GM23338 (cell line): ENCODE measurements around the gene ADCY6. TPM values are rescaled to one million over a fixed set of nuclear protein-coding genes. Genes with fewer than 3 reads are reported as not detected.

ENCODE experiments used
- ATAC-seq: fragments of 200-7000 bp; cut with Tn5 transposase; 3 replicates; pipeline ENCODE4 v1.9.1; 2020
- DNase-seq: peaks from one replicate; pipeline ENCODE4 v3.0.0-alpha.2; 2015; ENCODE audit warnings: low spot score
- H2AFZ ChIP-seq: fragments of 200-600 bp; sonication (generic); 2 replicates; pipeline ENCODE4 v1.8.0; 2016; ENCODE audit warnings: antibody characterized with exemption, mild to moderate bottlenecking, moderate library complexity
- H3F3A ChIP-seq: fragments of 200-600 bp; sonication (generic); replicated peaks from 2 replicates; pipeline ENCODE4 v1.8.0; 2017; ENCODE audit warnings: antibody characterized with exemption, mixed run types, low read depth
- H3K27ac ChIP-seq: fragments of 200-600 bp; sonication (generic); 2 replicates; pipeline ENCODE4 v1.6.1; 2016; ENCODE audit warnings: low read depth
- H3K27me3 ChIP-seq: fragments of 200-600 bp; sonication (generic); 2 replicates; pipeline ENCODE4 v1.8.0; 2016; ENCODE audit warnings: mild to moderate bottlenecking, mixed run types, moderate library complexity; ENCODE audit not compliant: insufficient read depth
- H3K36me3 ChIP-seq: fragments of 200-600 bp; sonication (generic); 2 replicates; pipeline ENCODE4 v1.8.0; 2016; ENCODE audit warnings: mild to moderate bottlenecking; ENCODE audit not compliant: insufficient read depth
- H3K4me1 ChIP-seq: fragments of 200-600 bp; sonication (generic); 2 replicates; pipeline ENCODE4 v1.8.0; 2016; ENCODE audit warnings: mild to moderate bottlenecking, moderate library complexity; ENCODE audit not compliant: insufficient read depth
- H3K4me2 ChIP-seq: fragments of 200-600 bp; sonication (generic); 2 replicates; pipeline ENCODE4 v1.7.1; 2017; ENCODE audit warnings: mixed run types
- H3K4me3 ChIP-seq: fragments of 200-600 bp; sonication (generic); 2 replicates; pipeline ENCODE4 v1.6.1; 2016; ENCODE audit warnings: mixed run types
- H3K79me2 ChIP-seq: fragments of 200-600 bp; sonication (generic); replicated peaks from 2 replicates; pipeline ENCODE4 v1.8.0; 2017; ENCODE audit warnings: mild to moderate bottlenecking; ENCODE audit not compliant: insufficient read depth
- H3K9me2 ChIP-seq: fragments of 200-600 bp; sonication (generic); 2 replicates; pipeline ENCODE4 v1.8.0; 2017; ENCODE audit not compliant: insufficient read depth
- H4K20me1 ChIP-seq: fragments of 200-600 bp; sonication (generic); replicated peaks from 2 replicates; pipeline ENCODE4 v1.8.0; 2017; ENCODE audit warnings: mild to moderate bottlenecking; ENCODE audit not compliant: insufficient read depth
- H3K27ac Mint-ChIP-seq: 2 replicates; pipeline ENCODE4 v1.8.0; 2020; ENCODE audit warnings: inconsistent platforms, mild to moderate bottlenecking, moderate library complexity, mixed read lengths
- H3K27me3 Mint-ChIP-seq: 3 replicates; pipeline ENCODE4 v1.8.0; 2022; ENCODE audit warnings: low read depth, mild to moderate bottlenecking, moderate library complexity, mixed read lengths, inconsistent platforms; ENCODE audit not compliant: insufficient read depth, poor library complexity
- H3K36me3 Mint-ChIP-seq: 3 replicates; pipeline ENCODE4 v1.8.0; 2021; ENCODE audit warnings: low read depth, mild to moderate bottlenecking, inconsistent platforms, moderate library complexity, mixed read lengths
- H3K4me1 Mint-ChIP-seq: 3 replicates; pipeline ENCODE4 v1.8.0; 2020; ENCODE audit warnings: mild to moderate bottlenecking, inconsistent platforms, mixed read lengths
- H3K4me3 Mint-ChIP-seq: 3 replicates; pipeline ENCODE4 v1.8.0; 2021; ENCODE audit warnings: moderate library complexity, mild to moderate bottlenecking, inconsistent platforms, mixed read lengths
- H3K9me3 Mint-ChIP-seq: 3 replicates; pipeline ENCODE4 v1.8.0; 2020; ENCODE audit warnings: moderate library complexity, mild to moderate bottlenecking, inconsistent platforms, mixed read lengths
- EZH2phosphoT487 ChIP-seq: fragments of 200-600 bp; sonication (generic); IDR thresholded peaks from one replicate; pipeline ENCODE4 v1.8.1; 2018; ENCODE audit warnings: antibody characterized with exemption; ENCODE audit not compliant: unreplicated experiment
- JUNB ChIP-seq: IDR thresholded peaks from one replicate; pipeline ENCODE4 v1.6.1; 2016; ENCODE audit warnings: antibody characterized with exemption; ENCODE audit not compliant: unreplicated experiment
- POLR2AphosphoS5 ChIP-seq: IDR thresholded peaks from 2 replicates; pipeline ENCODE4 v1.6.1; 2016; ENCODE audit warnings: antibody characterized with exemption, low read depth
- STAT1 ChIP-seq: IDR thresholded peaks from one replicate; pipeline ENCODE4 v1.6.1; 2016; ENCODE audit warnings: antibody characterized with exemption; ENCODE audit not compliant: unreplicated experiment
- ZNF114 ChIP-seq: fragments of 250-450 bp; sonication (Bioruptor Pico); IDR thresholded peaks from 2 replicates; pipeline ENCODE4 v1.5.0; 2020; ENCODE audit warnings: mild to moderate bottlenecking, moderate library complexity
- ZNF331 ChIP-seq: fragments of 250-450 bp; sonication (Bioruptor Pico); IDR thresholded peaks from 2 replicates; pipeline ENCODE4 v1.5.0; 2020; ENCODE audit warnings: low read depth, mild to moderate bottlenecking, moderate library complexity
- polyA plus RNA-seq: library from polyadenylated mRNA; unstranded; fragments of >200 nt; fragmentation: Nextera tagmentation; extraction: Ambion mirVana; gene quantifications from 2 replicates; pipeline ENCODE4 v1.2.1, GENCODE V29; 2016
- total RNA-seq: library from RNA; depleted of rRNA; stranded (reverse); fragments of >200 nt; shearing (Covaris generic); gene quantifications from 2 replicates; pipeline ENCODE4 v1.2.3, GENCODE V29; 2014
- TF ChIP-seq, protein P1 (sequence below): IDR thresholded peaks from 2 replicates; pipeline ENCODE4 v1.6.1; 2016; ENCODE audit warnings: antibody characterized with exemption
- TF ChIP-seq, protein P2 (sequence below), 2 experiments: fragments of 200-600 bp in 1 of 2; sonication (generic) in 1 of 2; conservative IDR thresholded peaks; 2 replicates each; pipeline versions ENCODE4 v1.5.1 to v1.6.1; 2016 to 2017; ENCODE audit warnings: antibody characterized with exemption in 2 of 2, low read depth in 2 of 2, mild to moderate bottlenecking in 2 of 2, moderate library complexity in 1 of 2
- TF ChIP-seq, protein P3 (sequence below): fragments of 250-450 bp; sonication (Bioruptor Pico); IDR thresholded peaks from 2 replicates; pipeline ENCODE4 v1.5.0; 2020; ENCODE audit warnings: mild to moderate bottlenecking, moderate library complexity
- TF ChIP-seq, protein P4 (sequence below): IDR thresholded peaks from one replicate; pipeline ENCODE4 v1.6.1; 2018; ENCODE audit warnings: antibody characterized with exemption; ENCODE audit not compliant: unreplicated experiment

The ADCY6 gene
- total and polyA plus RNA-seq, 2 experiments from 2014 or later = 1.0 to 16.5 TPM

DNA sequence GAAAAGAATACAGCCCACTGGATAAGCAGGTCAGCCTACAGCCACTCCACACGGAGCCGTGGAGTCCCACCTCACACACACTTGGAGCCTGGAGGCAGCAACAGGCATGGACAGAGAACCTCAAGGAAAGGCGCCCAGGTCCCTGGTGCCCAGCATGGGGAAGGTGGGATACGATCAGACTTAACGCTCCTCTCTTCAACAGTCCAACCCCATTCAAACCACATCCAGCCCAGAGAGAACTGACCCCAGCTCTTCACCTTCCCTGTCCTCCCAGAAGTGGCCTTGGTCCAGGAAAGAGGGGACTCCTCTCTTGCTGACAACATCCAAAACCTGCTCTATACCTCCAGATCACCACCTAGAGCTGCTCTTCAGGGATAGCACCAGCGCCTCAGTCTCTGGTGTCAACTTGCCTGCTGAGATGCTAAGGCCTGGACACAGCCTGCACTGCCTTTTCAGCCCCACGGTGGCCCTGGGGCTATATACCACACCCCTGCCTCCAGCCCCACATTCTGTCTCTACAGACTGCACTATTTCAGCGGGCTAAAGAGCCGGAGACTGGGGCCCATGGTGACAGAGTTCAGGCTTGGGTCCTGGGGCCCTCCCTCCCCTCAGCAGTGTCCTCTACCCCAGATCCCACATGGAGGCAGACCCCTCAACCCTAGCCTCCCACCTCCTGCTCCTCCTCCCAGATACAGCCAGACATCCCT is 7.0 kb downstream of the ADCY6 start:
- Mint-ChIP-seq H3K27ac (no peak overlapping the region), H3K27me3 (peaks cover 9% of the 10 kb centered on the region), H3K4me3 (no peak overlapping the region), H3K4me1 (peaks cover 27% of the 10 kb centered on the region), H3K9me3 (no peaks in the 10 kb centered on the region; the same call in 2 of the 3 replicates), H3K36me3 (no peaks in the 10 kb centered on the region; the same call in 1 of the 3 replicates)
- Histone ChIP-seq H3K27ac (no peak overlapping the region), H2AFZ (no peak overlapping the region), H3K36me3 (no peaks in the 10 kb centered on the region), H3K4me1 (peaks cover 9% of the 10 kb centered on the region), H3F3A (no peaks in the 10 kb centered on the region), H3K4me3 (no peak overlapping the region), H4K20me1 (no peaks in the 10 kb centered on the region), H3K27me3 (peaks cover 3% of the 10 kb centered on the region; the same call in 1 of the 2 replicates), H3K79me2 (no peaks in the 10 kb centered on the region), H3K9me2 (no peaks in the 10 kb centered on the region), H3K4me2 (no peak overlapping the region)
- ATAC-seq (no peak), DNase-seq (no peak)
- TF ChIP-seq ZNF331 (CRISPR knock-in tag) (no peak), STAT1 (no peak), POLR2AphosphoS5 (no peak), ZNF114 (no peak), EZH2phosphoT487 (no peak), JUNB (no peak)
- TF ChIP-seq, protein P1, sequence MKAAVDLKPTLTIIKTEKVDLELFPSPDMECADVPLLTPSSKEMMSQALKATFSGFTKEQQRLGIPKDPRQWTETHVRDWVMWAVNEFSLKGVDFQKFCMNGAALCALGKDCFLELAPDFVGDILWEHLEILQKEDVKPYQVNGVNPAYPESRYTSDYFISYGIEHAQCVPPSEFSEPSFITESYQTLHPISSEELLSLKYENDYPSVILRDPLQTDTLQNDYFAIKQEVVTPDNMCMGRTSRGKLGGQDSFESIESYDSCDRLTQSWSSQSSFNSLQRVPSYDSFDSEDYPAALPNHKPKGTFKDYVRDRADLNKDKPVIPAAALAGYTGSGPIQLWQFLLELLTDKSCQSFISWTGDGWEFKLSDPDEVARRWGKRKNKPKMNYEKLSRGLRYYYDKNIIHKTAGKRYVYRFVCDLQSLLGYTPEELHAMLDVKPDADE = no peak
- TF ChIP-seq, protein P2, sequence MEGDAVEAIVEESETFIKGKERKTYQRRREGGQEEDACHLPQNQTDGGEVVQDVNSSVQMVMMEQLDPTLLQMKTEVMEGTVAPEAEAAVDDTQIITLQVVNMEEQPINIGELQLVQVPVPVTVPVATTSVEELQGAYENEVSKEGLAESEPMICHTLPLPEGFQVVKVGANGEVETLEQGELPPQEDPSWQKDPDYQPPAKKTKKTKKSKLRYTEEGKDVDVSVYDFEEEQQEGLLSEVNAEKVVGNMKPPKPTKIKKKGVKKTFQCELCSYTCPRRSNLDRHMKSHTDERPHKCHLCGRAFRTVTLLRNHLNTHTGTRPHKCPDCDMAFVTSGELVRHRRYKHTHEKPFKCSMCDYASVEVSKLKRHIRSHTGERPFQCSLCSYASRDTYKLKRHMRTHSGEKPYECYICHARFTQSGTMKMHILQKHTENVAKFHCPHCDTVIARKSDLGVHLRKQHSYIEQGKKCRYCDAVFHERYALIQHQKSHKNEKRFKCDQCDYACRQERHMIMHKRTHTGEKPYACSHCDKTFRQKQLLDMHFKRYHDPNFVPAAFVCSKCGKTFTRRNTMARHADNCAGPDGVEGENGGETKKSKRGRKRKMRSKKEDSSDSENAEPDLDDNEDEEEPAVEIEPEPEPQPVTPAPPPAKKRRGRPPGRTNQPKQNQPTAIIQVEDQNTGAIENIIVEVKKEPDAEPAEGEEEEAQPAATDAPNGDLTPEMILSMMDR (conservative IDR thresholded peaks at IDR 0.05; ENCODE audit: low read depth in 2 of 2) = no peak
- TF ChIP-seq, protein P3, sequence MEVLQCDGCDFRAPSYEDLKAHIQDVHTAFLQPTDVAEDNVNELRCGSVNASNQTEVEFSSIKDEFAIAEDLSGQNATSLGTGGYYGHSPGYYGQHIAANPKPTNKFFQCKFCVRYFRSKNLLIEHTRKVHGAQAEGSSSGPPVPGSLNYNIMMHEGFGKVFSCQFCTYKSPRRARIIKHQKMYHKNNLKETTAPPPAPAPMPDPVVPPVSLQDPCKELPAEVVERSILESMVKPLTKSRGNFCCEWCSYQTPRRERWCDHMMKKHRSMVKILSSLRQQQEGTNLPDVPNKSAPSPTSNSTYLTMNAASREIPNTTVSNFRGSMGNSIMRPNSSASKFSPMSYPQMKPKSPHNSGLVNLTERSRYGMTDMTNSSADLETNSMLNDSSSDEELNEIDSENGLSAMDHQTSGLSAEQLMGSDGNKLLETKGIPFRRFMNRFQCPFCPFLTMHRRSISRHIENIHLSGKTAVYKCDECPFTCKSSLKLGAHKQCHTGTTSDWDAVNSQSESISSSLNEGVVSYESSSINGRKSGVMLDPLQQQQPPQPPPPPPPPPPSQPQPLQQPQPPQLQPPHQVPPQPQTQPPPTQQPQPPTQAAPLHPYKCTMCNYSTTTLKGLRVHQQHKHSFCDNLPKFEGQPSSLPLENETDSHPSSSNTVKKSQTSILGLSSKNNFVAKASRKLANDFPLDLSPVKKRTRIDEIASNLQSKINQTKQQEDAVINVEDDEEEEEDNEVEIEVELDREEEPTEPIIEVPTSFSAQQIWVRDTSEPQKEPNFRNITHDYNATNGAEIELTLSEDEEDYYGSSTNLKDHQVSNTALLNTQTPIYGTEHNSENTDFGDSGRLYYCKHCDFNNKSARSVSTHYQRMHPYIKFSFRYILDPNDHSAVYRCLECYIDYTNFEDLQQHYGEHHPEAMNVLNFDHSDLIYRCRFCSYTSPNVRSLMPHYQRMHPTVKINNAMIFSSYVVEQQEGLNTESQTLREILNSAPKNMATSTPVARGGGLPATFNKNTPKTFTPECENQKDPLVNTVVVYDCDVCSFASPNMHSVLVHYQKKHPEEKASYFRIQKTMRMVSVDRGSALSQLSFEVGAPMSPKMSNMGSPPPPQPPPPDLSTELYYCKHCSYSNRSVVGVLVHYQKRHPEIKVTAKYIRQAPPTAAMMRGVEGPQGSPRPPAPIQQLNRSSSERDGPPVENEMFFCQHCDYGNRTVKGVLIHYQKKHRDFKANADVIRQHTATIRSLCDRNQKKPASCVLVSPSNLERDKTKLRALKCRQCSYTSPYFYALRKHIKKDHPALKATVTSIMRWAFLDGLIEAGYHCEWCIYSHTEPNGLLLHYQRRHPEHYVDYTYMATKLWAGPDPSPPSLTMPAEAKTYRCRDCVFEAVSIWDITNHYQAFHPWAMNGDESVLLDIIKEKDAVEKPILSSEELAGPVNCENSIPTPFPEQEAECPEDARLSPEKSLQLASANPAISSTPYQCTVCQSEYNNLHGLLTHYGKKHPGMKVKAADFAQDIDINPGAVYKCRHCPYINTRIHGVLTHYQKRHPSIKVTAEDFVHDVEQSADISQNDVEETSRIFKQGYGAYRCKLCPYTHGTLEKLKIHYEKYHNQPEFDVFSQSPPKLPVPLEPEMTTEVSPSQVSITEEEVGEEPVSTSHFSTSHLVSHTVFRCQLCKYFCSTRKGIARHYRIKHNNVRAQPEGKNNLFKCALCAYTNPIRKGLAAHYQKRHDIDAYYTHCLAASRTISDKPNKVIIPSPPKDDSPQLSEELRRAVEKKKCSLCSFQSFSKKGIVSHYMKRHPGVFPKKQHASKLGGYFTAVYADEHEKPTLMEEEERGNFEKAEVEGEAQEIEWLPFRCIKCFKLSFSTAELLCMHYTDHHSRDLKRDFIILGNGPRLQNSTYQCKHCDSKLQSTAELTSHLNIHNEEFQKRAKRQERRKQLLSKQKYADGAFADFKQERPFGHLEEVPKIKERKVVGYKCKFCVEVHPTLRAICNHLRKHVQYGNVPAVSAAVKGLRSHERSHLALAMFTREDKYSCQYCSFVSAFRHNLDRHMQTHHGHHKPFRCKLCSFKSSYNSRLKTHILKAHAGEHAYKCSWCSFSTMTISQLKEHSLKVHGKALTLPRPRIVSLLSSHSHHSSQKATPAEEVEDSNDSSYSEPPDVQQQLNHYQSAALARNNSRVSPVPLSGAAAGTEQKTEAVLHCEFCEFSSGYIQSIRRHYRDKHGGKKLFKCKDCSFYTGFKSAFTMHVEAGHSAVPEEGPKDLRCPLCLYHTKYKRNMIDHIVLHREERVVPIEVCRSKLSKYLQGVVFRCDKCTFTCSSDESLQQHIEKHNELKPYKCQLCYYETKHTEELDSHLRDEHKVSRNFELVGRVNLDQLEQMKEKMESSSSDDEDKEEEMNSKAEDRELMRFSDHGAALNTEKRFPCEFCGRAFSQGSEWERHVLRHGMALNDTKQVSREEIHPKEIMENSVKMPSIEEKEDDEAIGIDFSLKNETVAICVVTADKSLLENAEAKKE = no peak
- TF ChIP-seq, protein P4, sequence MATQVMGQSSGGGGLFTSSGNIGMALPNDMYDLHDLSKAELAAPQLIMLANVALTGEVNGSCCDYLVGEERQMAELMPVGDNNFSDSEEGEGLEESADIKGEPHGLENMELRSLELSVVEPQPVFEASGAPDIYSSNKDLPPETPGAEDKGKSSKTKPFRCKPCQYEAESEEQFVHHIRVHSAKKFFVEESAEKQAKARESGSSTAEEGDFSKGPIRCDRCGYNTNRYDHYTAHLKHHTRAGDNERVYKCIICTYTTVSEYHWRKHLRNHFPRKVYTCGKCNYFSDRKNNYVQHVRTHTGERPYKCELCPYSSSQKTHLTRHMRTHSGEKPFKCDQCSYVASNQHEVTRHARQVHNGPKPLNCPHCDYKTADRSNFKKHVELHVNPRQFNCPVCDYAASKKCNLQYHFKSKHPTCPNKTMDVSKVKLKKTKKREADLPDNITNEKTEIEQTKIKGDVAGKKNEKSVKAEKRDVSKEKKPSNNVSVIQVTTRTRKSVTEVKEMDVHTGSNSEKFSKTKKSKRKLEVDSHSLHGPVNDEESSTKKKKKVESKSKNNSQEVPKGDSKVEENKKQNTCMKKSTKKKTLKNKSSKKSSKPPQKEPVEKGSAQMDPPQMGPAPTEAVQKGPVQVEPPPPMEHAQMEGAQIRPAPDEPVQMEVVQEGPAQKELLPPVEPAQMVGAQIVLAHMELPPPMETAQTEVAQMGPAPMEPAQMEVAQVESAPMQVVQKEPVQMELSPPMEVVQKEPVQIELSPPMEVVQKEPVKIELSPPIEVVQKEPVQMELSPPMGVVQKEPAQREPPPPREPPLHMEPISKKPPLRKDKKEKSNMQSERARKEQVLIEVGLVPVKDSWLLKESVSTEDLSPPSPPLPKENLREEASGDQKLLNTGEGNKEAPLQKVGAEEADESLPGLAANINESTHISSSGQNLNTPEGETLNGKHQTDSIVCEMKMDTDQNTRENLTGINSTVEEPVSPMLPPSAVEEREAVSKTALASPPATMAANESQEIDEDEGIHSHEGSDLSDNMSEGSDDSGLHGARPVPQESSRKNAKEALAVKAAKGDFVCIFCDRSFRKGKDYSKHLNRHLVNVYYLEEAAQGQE = no peak
